ENCODE results near the gene IER5. TPM values are rescaled to one million over a fixed set of nuclear protein-coding genes. Genes with fewer than 3 reads are reported as not detected.

IER5 gene
- total RNA-seq, 1 experiment from 2014 or later, result 21.2 TPM

DNA sequence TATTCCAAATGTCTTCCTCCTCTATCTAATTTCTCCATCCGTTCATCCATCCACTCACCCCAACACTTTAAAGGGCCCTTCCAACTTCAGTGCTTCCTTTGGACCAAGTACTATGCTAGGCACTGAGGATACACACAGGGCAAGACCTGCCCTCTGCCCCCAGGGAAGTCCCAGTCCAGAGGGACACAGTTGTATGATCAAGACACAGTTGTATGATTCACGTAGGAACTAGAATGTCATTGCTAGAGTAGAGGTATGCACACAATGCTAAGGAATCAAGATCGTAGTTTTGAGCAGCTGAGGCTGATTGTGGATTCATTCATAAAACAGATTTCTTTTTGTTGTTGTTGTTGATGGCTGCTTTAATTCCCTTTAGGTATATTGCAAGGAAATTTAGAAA is 11.6 kb upstream of the IER5 start:
- H3K36me3 ChIP-seq (ENCODE audit: low read depth), result no peaks in the 10 kb centered on the region
- no peak overlapping the region for H3K4me3 ChIP-seq
- no peak for TF ChIP-seq EZH2 (IDR thresholded peaks at IDR 0.05; ENCODE audit: low read depth)
- TF ChIP-seq, protein P1, sequence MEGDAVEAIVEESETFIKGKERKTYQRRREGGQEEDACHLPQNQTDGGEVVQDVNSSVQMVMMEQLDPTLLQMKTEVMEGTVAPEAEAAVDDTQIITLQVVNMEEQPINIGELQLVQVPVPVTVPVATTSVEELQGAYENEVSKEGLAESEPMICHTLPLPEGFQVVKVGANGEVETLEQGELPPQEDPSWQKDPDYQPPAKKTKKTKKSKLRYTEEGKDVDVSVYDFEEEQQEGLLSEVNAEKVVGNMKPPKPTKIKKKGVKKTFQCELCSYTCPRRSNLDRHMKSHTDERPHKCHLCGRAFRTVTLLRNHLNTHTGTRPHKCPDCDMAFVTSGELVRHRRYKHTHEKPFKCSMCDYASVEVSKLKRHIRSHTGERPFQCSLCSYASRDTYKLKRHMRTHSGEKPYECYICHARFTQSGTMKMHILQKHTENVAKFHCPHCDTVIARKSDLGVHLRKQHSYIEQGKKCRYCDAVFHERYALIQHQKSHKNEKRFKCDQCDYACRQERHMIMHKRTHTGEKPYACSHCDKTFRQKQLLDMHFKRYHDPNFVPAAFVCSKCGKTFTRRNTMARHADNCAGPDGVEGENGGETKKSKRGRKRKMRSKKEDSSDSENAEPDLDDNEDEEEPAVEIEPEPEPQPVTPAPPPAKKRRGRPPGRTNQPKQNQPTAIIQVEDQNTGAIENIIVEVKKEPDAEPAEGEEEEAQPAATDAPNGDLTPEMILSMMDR (conservative IDR thresholded peaks at IDR 0.05), result no peak
- BruUV-seq (replicated peaks), result no TSS peak
- no peaks in the 10 kb centered on the region for H4K20me1 ChIP-seq (ENCODE audit: insufficient read depth)
- peaks cover 4% of the 10 kb centered on the region; the same call in 1 of the 2 replicates for H3F3A ChIP-seq (ENCODE audit: insufficient read depth, low read depth)
- no peaks in the 10 kb centered on the region for H3K9me3 ChIP-seq (ENCODE audit: insufficient read depth, low read depth)
- intact Hi-C loops (cut with micrococcal nuclease; ENCODE audit: unreplicated experiment), result loop anchor here (5.0 kb wide), 2 partner anchors 40 to 575 kb away; partner anchors contain the start of gene ACBD6
- no peaks in the 10 kb centered on the region for H3K79me2 ChIP-seq (ENCODE audit: low read depth)
- H2AFZ ChIP-seq, result no peak overlapping the region
- no peak for DNase-seq
- no peak overlapping the region for H3K27ac ChIP-seq
- peak overlapping the region; percentile 35; the same call in 1 of the 2 replicates for H3K4me2 ChIP-seq
- no peaks in the 10 kb centered on the region for H3K27me3 ChIP-seq (ENCODE audit: insufficient read depth, low read depth)
- H3K9me2 ChIP-seq (ENCODE audit: insufficient read depth), result no peaks in the 10 kb centered on the region
- peaks cover 32% of the 10 kb centered on the region for H3K4me1 ChIP-seq (replicated peaks; ENCODE audit: insufficient read depth)
- CTCF ChIA-PET, result no interaction called here
- POLR2A ChIA-PET (ENCODE audit: unreplicated experiment), result interaction anchor here (0.7 kb wide), 1 partner anchor 55 kb away, joined by 7 read pairs; no protein-coding TSS in a partner anchor

DNA sequence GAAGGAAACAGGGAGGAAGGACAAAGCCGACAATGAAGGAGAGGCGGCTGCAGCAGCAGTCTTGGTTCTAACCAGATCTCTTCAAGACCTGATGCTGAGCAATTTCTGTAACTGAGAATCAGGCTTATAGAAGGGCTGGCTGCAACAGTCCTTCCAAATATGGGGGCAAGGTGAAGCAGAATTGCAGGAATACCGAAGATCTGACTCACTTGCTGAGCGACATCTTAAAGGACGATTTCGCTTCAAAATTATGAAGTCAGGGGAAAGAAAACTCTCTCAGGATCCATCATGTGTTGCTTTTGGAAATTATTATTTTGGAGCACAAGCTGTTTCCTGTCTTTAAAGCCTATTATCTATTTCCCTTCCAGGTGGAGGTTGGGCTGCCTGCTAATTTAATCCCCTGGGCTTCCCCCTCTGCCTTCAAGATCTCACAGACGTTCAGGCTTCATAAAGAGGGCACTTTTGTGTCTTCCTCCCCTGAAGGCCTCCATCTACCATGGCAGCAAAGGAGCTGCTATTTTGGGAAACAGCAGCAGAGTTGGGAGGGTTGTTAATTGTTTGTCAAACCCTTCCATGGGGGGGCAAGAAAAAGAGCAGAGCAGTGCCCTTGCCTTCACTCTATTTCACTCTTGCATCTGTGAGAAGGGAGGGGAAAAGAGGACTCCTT is 10.8 kb upstream of the IER5 start:
- ChIA-PET POLR2A (ENCODE audit: unreplicated experiment) (interaction anchor here (0.7 kb wide), 1 partner anchor 72 kb away, joined by 6 read pairs; no protein-coding TSS in a partner anchor), CTCF (no interaction called here)
- BruUV-seq (replicated peaks), result TSS peak; percentile 97
- Histone ChIP-seq H2AFZ (peak overlapping the region; percentile 53), H3K27me3 (ENCODE audit: insufficient read depth, low read depth) (no peaks in the 10 kb centered on the region), H3K79me2 (ENCODE audit: low read depth) (no peaks in the 10 kb centered on the region), H3K9me2 (ENCODE audit: insufficient read depth) (no peaks in the 10 kb centered on the region), H4K20me1 (ENCODE audit: insufficient read depth) (no peaks in the 10 kb centered on the region), H3K4me2 (peak overlapping the region; percentile 35), H3K36me3 (ENCODE audit: low read depth) (no peaks in the 10 kb centered on the region), H3K9me3 (ENCODE audit: insufficient read depth, low read depth) (no peaks in the 10 kb centered on the region), H3K4me1 (replicated peaks; ENCODE audit: insufficient read depth) (peaks cover 31% of the 10 kb centered on the region), H3K4me3 (no peak overlapping the region), H3K27ac (peak overlapping the region; percentile 3; the same call in 1 of the 2 replicates), H3F3A (ENCODE audit: insufficient read depth, low read depth) (peaks cover 4% of the 10 kb centered on the region; the same call in 1 of the 2 replicates)
- intact Hi-C loops (cut with micrococcal nuclease; ENCODE audit: unreplicated experiment), result loop anchor here (5.0 kb wide), 2 partner anchors 40 to 575 kb away; partner anchors contain the start of gene ACBD6
- no peak for TF ChIP-seq EZH2 (IDR thresholded peaks at IDR 0.05; ENCODE audit: low read depth)
- TF ChIP-seq, protein P1 (conservative IDR thresholded peaks at IDR 0.05), result no peak
- DNase-seq, result peak; percentile 34 to 76

DNA sequence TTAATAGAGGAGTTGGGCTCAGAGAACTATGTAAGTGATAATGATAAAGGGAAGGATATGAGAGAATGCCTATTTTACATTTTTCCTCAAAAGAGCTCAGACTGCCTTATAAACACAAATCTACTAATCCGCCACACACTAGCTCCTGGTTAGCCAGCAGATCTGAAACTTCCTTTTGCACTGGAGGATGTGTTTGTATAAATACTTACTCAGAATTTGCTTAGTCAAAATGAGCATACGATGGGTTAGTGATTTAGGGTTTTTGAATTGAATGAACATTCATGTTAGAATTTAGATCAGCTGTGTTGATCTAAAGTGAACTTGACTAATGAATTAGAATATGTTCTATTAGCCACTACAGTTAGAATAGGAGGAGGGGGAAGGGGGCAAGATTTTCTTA is 9.1 kb upstream of the IER5 start:
- Histone ChIP-seq H3K79me2 (ENCODE audit: low read depth) (no peaks in the 10 kb centered on the region), H4K20me1 (ENCODE audit: insufficient read depth) (no peaks in the 10 kb centered on the region), H3K9me3 (ENCODE audit: insufficient read depth, low read depth) (no peaks in the 10 kb centered on the region), H3K36me3 (ENCODE audit: low read depth) (no peaks in the 10 kb centered on the region), H3F3A (ENCODE audit: insufficient read depth, low read depth) (peaks cover 13% of the 10 kb centered on the region), H3K27ac (no peak overlapping the region), H3K4me2 (no peak overlapping the region), H3K27me3 (ENCODE audit: insufficient read depth, low read depth) (no peaks in the 10 kb centered on the region), H3K9me2 (ENCODE audit: insufficient read depth) (no peaks in the 10 kb centered on the region), H3K4me1 (replicated peaks; ENCODE audit: insufficient read depth) (peaks cover 18% of the 10 kb centered on the region), H3K4me3 (no peak overlapping the region), H2AFZ (no peak overlapping the region)
- POLR2A ChIA-PET (ENCODE audit: unreplicated experiment), result interaction anchor here (0.6 kb wide), 1 partner anchor 70 kb away, joined by 4 read pairs; no protein-coding TSS in a partner anchor
- intact Hi-C loops (cut with micrococcal nuclease; ENCODE audit: unreplicated experiment), result loop anchor here (5.0 kb wide), 2 partner anchors 38 to 577 kb away; partner anchors contain the start of gene ACBD6
- CTCF ChIA-PET, result no interaction called here
- no TSS peak for BruUV-seq (replicated peaks)
- DNase-seq, result no peak
- TF ChIP-seq, protein P1 (conservative IDR thresholded peaks at IDR 0.05), result no peak
- TF ChIP-seq EZH2 (IDR thresholded peaks at IDR 0.05; ENCODE audit: low read depth), result no peak

All from PC-9 (cell line).